Calu3 (cell line): Measurements from ENCODE around the gene MTA3. TPM values are rescaled to one million over a fixed set of nuclear protein-coding genes. Genes with fewer than 3 reads are reported as not detected.
"Not testable (repeated sequence)": the region's sequence is repeated elsewhere in the genome, so short reads cannot be mapped to it uniquely, and the experiment has no call there.

ENCODE experiments used
- BruUV-seq: library from RNA; stranded (reverse); fragments of 400-500 nt; replicated peaks from 2 replicates; lab custom pipeline; 2021; lab: Mats Ljungman, UMichigan
- CTCF ChIA-PET: fragments of 300-600 bp; sonication (Branson Sonifier 250); formaldehyde crosslinking; loops from one replicate; lab custom pipeline; 2022; ENCODE audit warnings: antibody characterized with exemption; lab: Charles Lee
- DNase-seq: peaks from one replicate; pipeline ENCODE4 v3.0.0; 2022
- H3K27ac Mint-ChIP-seq: one replicate; pipeline ENCODE4 v1.8.0; 2022; ENCODE audit warnings: mixed read lengths; ENCODE audit not compliant: unreplicated experiment
- H3K27me3 Mint-ChIP-seq: one replicate; pipeline ENCODE4 v1.8.0; 2022; ENCODE audit warnings: mixed read lengths; ENCODE audit not compliant: unreplicated experiment
- H3K36me3 Mint-ChIP-seq: one replicate; pipeline ENCODE4 v1.8.0; 2022; ENCODE audit warnings: mild to moderate bottlenecking, moderate library complexity, mixed read lengths; ENCODE audit not compliant: insufficient read depth, unreplicated experiment
- H3K4me1 Mint-ChIP-seq: one replicate; pipeline ENCODE4 v1.8.0; 2022; ENCODE audit warnings: mild to moderate bottlenecking, low read depth, mixed read lengths; ENCODE audit not compliant: unreplicated experiment
- H3K4me3 Mint-ChIP-seq: one replicate; pipeline ENCODE4 v1.8.0; 2022; ENCODE audit warnings: mild to moderate bottlenecking, low read depth, moderate library complexity, mixed read lengths; ENCODE audit not compliant: unreplicated experiment
- H3K9me3 Mint-ChIP-seq: one replicate; pipeline ENCODE4 v1.8.0; 2022; ENCODE audit warnings: low read depth, mixed read lengths; ENCODE audit not compliant: unreplicated experiment
- CTCF ChIP-seq: fragments of 200-600 bp; IDR thresholded peaks from one replicate; pipeline ENCODE4 v1.8.0; 2022; ENCODE audit warnings: antibody characterized with exemption; ENCODE audit not compliant: unreplicated experiment
- intact Hi-C: fragments of 100-400 bp; cut with micrococcal nuclease; formaldehyde crosslinking; loops from one replicate; pipeline ENCODE4 v1.10.0; 2022; ENCODE audit not compliant: unreplicated experiment
- total RNA-seq: library from RNA; stranded (reverse); gene quantifications from 2 replicates; pipeline ENCODE4 v1.2.3, GENCODE V29; 2022

The MTA3 gene
- total RNA-seq, 1 experiment from 2014 or later, result 46.5 TPM

GRCh38 chr2:42554392-42554791 lies 14.0 kb upstream of the MTA3 start:
- intact Hi-C loops, result no loop called here
- Mint-ChIP-seq H3K36me3 (no peaks in the 10 kb centered on the region), H3K27me3 (no peaks in the 10 kb centered on the region), H3K4me1 (no peaks in the 10 kb centered on the region), H3K27ac (no peak overlapping the region), H3K9me3 (no peaks in the 10 kb centered on the region), H3K4me3 (no peak overlapping the region)
- CTCF ChIA-PET, result no interaction called here
- no peak for DNase-seq
- no TSS peak for BruUV-seq
- TF ChIP-seq CTCF, result no peak

DNA sequence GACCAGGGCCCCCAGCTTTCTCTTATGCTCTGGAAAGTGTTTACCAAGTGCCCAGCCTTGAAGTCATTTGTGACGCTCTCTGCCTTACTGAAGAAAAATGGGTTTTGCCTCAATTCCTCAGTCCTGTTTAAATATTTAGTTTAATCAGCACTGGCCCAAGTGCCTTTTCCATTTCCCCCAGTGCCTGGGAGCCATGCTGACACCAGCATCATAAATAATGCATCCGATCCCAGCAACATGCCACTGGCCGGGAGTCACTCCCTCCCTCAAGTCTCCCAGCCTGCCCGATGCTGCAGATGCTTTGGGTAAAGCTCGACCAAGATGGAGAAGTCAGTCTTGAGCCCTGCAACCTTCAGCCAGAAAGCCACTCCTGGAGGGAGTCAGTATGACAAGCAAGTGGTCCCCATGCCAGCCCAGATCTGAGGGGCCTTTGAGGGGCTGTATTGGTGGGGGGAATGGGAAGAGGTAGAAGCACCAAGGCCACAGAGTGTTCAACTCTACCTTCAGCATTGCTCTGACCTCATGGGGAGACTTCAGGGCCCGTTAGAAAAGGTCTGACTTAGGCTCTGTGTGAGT lies 12.0 kb upstream of the MTA3 start:
- CTCF ChIA-PET, result no interaction called here
- Mint-ChIP-seq H3K36me3 (no peaks in the 10 kb centered on the region), H3K27me3 (no peaks in the 10 kb centered on the region), H3K4me1 (peaks cover 9% of the 10 kb centered on the region), H3K27ac (no peak overlapping the region), H3K4me3 (no peak overlapping the region), H3K9me3 (no peaks in the 10 kb centered on the region)
- no peak for DNase-seq
- no peak for TF ChIP-seq CTCF
- intact Hi-C loops, result no loop called here
- no TSS peak for BruUV-seq

DNA sequence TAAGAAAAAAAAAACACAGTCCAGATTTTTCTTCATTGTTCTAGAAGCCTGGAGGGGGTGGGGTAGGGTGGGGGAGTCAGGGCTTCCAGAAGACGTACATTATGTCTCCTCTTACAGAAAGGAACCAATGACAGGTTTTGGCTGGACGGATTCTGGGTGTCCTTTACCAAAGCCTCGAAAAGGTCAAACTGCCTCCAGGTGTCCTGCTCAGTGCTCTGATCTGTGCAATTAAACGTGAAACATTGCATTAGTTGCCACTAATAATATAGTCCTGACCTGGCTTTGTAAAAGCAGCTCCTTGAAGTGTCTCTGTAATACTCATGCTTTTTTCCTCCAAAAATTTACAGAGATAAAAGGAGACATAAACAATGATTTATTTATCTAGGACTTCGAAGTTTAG lies 11.1 kb upstream of the MTA3 start:
- CTCF ChIA-PET, result interaction anchor here (0.6 kb wide), 2 partner anchors 134 to 159 kb away, joined by 3 to 5 read pairs; no protein-coding TSS in a partner anchor
- Mint-ChIP-seq H3K4me1 (peaks cover 18% of the 10 kb centered on the region), H3K9me3 (no peaks in the 10 kb centered on the region), H3K36me3 (peaks cover 6% of the 10 kb centered on the region), H3K27me3 (no peaks in the 10 kb centered on the region), H3K27ac (no peak overlapping the region), H3K4me3 (no peak overlapping the region)
- BruUV-seq, result no TSS peak
- DNase-seq, result no peak
- no peak for TF ChIP-seq CTCF
- intact Hi-C loops, result no loop called here

DNA sequence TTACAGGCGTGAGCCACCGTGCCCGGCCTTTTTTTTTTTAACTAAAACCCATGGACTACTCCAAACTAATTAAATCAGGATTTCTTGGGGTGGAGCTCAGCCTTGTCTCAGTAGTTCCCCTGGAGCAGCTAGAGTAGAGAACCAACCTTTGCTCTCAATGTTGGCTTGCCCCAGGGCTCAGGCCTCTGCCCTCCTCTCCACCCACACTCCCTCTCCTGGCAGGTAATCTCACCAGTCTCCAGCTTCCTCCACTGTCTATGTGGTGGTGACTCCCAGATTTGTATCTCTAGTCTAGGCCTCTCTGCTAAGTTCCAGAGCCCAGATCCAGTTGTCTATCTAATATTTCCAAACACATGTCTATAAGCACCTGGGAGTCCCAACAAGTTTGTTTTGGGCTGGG lies 9.6 kb upstream of the MTA3 start:
- peak; percentile 41 for DNase-seq
- Mint-ChIP-seq H3K27me3 (no peaks in the 10 kb centered on the region), H3K4me1 (peaks cover 33% of the 10 kb centered on the region), H3K27ac (no peak overlapping the region), H3K36me3 (peaks cover 19% of the 10 kb centered on the region), H3K4me3 (no peak overlapping the region), H3K9me3 (peaks cover 2% of the 10 kb centered on the region)
- CTCF ChIA-PET, result interaction anchor here (0.7 kb wide), 2 partner anchors 368 to 467 kb away, joined by 3 read pairs; no protein-coding TSS in a partner anchor
- no TSS peak for BruUV-seq
- intact Hi-C loops, result no loop called here
- TF ChIP-seq CTCF, result no peak

DNA sequence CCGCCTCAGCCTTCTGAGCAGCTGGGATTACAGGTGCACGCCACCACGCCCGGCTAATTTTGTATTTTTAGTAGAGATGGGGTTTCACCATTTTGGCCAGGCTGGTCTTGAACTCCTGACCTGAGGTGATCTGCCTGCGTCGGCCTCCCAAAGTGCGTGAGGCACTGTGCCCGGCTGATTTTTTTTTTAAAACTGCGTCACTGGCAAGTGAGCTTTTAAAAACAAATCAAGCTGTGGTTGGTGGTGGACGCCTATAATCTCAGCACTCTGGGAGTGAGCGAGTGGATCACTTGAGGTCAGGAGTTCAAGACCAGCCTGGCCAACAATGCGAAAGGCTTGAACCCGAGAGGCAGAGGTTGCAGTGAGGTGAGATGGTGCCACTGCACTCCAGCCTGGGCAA lies 8.3 kb upstream of the MTA3 start:
- BruUV-seq, H3K9me3 Mint-ChIP-seq, H3K27me3 Mint-ChIP-seq, H3K27ac Mint-ChIP-seq, CTCF ChIA-PET, DNase-seq, H3K4me3 Mint-ChIP-seq: not testable (repeated sequence)
- peaks cover 36% of the 10 kb centered on the region for H3K4me1 Mint-ChIP-seq
- H3K36me3 Mint-ChIP-seq, result peaks cover 20% of the 10 kb centered on the region
- intact Hi-C loops, result loop anchor here (5.0 kb wide), 1 partner anchor 63 kb away; no protein-coding TSS in a partner anchor
